OCI-LY1 (cell line): ENCODE data around the gene CD101.

Experiments
- CTCF ChIP-seq: fragments of 200-600 bp; sonication (generic), shearing (Covaris generic); IDR thresholded peaks from 2 replicates; pipeline ENCODE4 v1.5.1; 2017; ENCODE audit warnings: mild to moderate bottlenecking, antibody characterized with exemption, low read length, moderate library complexity, mixed read lengths
- EZH2 ChIP-seq: fragments of 200-600 bp; sonication (generic), shearing (Covaris generic); IDR thresholded peaks from 2 replicates; pipeline ENCODE4 v1.8.0; 2017; ENCODE audit warnings: borderline replicate concordance, mixed run types, mild to moderate bottlenecking, antibody characterized with exemption, low read length, moderate library complexity, mixed read lengths

- TF ChIP-seq CTCF: no peak
- TF ChIP-seq EZH2: no peak
These were observed 44.1 kb downstream of the CD101 start for GRCh38 chr1:117045644-117046043.
